ENCODE measurements around the gene OR4F6. TPM values are rescaled to one million over a fixed set of nuclear protein-coding genes. Genes with fewer than 3 reads are reported as not detected.

OR4F6 gene
- total and polyA plus RNA-seq, 2 donors (not counting 1 experiment from before 2014, with no cell fraction given), result not detected

DNA sequence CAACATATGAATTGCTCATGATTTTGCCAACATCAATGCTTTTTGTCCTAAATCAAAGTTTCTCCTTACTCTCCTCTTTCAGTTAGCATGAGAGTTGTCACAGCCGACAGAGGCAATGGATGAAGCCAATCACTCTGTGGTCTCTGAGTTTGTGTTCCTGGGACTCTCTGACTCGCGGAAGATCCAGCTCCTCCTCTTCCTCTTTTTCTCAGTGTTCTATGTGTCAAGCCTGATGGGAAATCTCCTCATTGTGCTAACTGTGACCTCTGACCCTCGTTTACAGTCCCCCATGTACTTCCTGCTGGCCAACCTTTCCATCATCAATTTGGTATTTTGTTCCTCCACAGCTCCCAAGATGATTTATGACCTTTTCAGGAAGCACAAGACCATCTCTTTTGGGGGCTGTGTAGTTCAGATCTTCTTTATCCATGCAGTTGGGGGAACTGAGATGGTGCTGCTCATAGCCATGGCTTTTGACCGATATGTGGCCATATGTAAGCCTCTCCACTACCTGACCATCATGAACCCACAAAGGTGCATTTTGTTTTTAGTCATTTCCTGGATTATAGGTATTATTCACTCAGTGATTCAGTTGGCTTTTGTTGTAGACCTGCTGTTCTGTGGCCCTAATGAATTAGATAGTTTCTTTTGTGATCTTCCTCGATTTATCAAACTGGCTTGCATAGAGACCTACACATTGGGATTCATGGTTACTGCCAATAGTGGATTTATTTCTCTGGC lies 2.5 kb downstream of the OR4F6 start:
- Histone ChIP-seq H3K27ac (ENCODE audit: low read length in 2 of 2) (no peak overlapping the region), H3K9ac (ENCODE audit: low read length) (no peak overlapping the region), H3K9me3 (ENCODE audit: control extremely low read depth in 1 of 3, control insufficient read depth in 2 of 3, insufficient read depth in 1 of 3, low read length in 2 of 3) (no peaks in the 10 kb centered on the region), H3K4me1 (ENCODE audit: control insufficient read depth in 2 of 2, insufficient read depth in 2 of 2, low read length in 2 of 2) (no peaks in the 10 kb centered on the region), H3K4me2 (replicated peaks; ENCODE audit: low read depth, low read length, poor library complexity, severe bottlenecking) (no peak overlapping the region), H3K79me2 (ENCODE audit: control insufficient read depth, insufficient read depth, low read length) (no peaks in the 10 kb centered on the region), H3K36me3 (replicated peaks in 1 of 2; ENCODE audit: control extremely low read depth in 1 of 2, control insufficient read depth in 1 of 2, extremely low read depth in 1 of 2, insufficient read depth in 2 of 2, low read length in 1 of 2) (no peaks in the 10 kb centered on the region), H2AFZ (ENCODE audit: insufficient read depth, low read depth, low read length, poor library complexity, severe bottlenecking) (no peak overlapping the region), H3K27me3 (replicated peaks in 1 of 4; ENCODE audit: control extremely low read depth in 1 of 4, control insufficient read depth in 3 of 4, insufficient read depth in 4 of 4, low read length in 3 of 4) (peaks cover 0 to 3% (median 0%) of the 10 kb centered on the region in 4 experiments), H4K20me1 (ENCODE audit: control insufficient read depth, insufficient read depth, low read length, poor library complexity, severe bottlenecking) (no peaks in the 10 kb centered on the region), H3K4me3 (ENCODE audit: control extremely low read depth in 1 of 5, extremely low read depth in 1 of 5, insufficient read depth in 1 of 5, low read depth in 2 of 5, low read length in 4 of 5) (no peak overlapping the region)
- WGBS (ENCODE audit: insufficient coverage), result 63% methylated on average over 4 of the region's 6 CpGs
- Mint-ChIP-seq H3K27me3 (peaks cover 27% of the 10 kb centered on the region), H3K9me3 (ENCODE audit: insufficient read depth) (no peaks in the 10 kb centered on the region), H3K27ac (no peak overlapping the region), H3K4me1 (no peaks in the 10 kb centered on the region), H3K4me3 (no peak overlapping the region)
- TF ChIP-seq EZH2 (IDR thresholded peaks at IDR 0.05; ENCODE audit: borderline replicate concordance, insufficient read depth, low read depth, low read length, poor library complexity, severe bottlenecking) (no peak), CTCF (IDR thresholded peaks at IDR 0.05) (no peak)
- ATAC-seq (ENCODE audit: low read depth) (no peak), DNase-seq (no peak)
- ChIA-PET CTCF (no interaction called here), POLR2A (no interaction called here)
- intact Hi-C loops (cut with micrococcal nuclease), result no loop called here

- Mint-ChIP-seq H3K4me3 (no peak overlapping the region), H3K27ac (no peak overlapping the region), H3K27me3 (peaks cover 32% of the 10 kb centered on the region), H3K4me1 (no peaks in the 10 kb centered on the region), H3K9me3 (ENCODE audit: insufficient read depth) (no peaks in the 10 kb centered on the region)
- Histone ChIP-seq H4K20me1 (ENCODE audit: control insufficient read depth, insufficient read depth, low read length, poor library complexity, severe bottlenecking) (no peaks in the 10 kb centered on the region), H3K27ac (ENCODE audit: low read length in 2 of 2) (no peak overlapping the region), H3K9ac (ENCODE audit: low read length) (no peak overlapping the region), H3K4me1 (ENCODE audit: control insufficient read depth in 2 of 2, insufficient read depth in 2 of 2, low read length in 2 of 2) (no peaks in the 10 kb centered on the region), H3K4me3 (ENCODE audit: control extremely low read depth in 1 of 5, extremely low read depth in 1 of 5, insufficient read depth in 1 of 5, low read depth in 2 of 5, low read length in 4 of 5) (no peak overlapping the region), H2AFZ (ENCODE audit: insufficient read depth, low read depth, low read length, poor library complexity, severe bottlenecking) (no peak overlapping the region), H3K79me2 (ENCODE audit: control insufficient read depth, insufficient read depth, low read length) (no peaks in the 10 kb centered on the region), H3K9me3 (ENCODE audit: control extremely low read depth in 1 of 3, control insufficient read depth in 2 of 3, insufficient read depth in 1 of 3, low read length in 2 of 3) (no peaks in the 10 kb centered on the region), H3K4me2 (replicated peaks; ENCODE audit: low read depth, low read length, poor library complexity, severe bottlenecking) (no peak overlapping the region), H3K27me3 (replicated peaks in 1 of 4; ENCODE audit: control extremely low read depth in 1 of 4, control insufficient read depth in 3 of 4, insufficient read depth in 4 of 4, low read length in 3 of 4) (peaks cover 0 to 3% (median 0%) of the 10 kb centered on the region in 4 experiments), H3K36me3 (replicated peaks in 1 of 2; ENCODE audit: control extremely low read depth in 1 of 2, control insufficient read depth in 1 of 2, extremely low read depth in 1 of 2, insufficient read depth in 2 of 2, low read length in 1 of 2) (no peaks in the 10 kb centered on the region)
- 63% methylated on average over 5 of the region's 10 CpGs for WGBS (ENCODE audit: insufficient coverage)
- intact Hi-C loops (cut with micrococcal nuclease), result no loop called here
- ATAC-seq (ENCODE audit: low read depth), result no peak
- DNase-seq, result no peak
- ChIA-PET CTCF (no interaction called here), POLR2A (no interaction called here)
- TF ChIP-seq EZH2 (IDR thresholded peaks at IDR 0.05; ENCODE audit: borderline replicate concordance, insufficient read depth, low read depth, low read length, poor library complexity, severe bottlenecking), result no peak
- TF ChIP-seq CTCF (IDR thresholded peaks at IDR 0.05), result no peak
Observed at GRCh38 chr15:101807345-101807945, 4.1 kb downstream of the OR4F6 start.

Measured in B cell (primary cell).